Dedifferentiated amniotic fluid mesenchymal stem cell (primary cell): ENCODE results near the gene CLCN7.

Source experiments
- DNase-seq: peaks from one replicate; pipeline ENCODE4 v3.0.0-alpha.2; 2016; ENCODE audit errors: extremely low spot score

The CLCN7 gene

GRCh38 chr16:1464196-1464893 lies 10.5 kb downstream of the CLCN7 start:
- DNase-seq: no peak

GRCh38 chr16:1461146-1461545 lies 13.7 kb downstream of the CLCN7 start:
- no peak for DNase-seq

GRCh38 chr16:1460602-1461138 lies 14.2 kb downstream of the CLCN7 start:
- DNase-seq: no peak

DNA sequence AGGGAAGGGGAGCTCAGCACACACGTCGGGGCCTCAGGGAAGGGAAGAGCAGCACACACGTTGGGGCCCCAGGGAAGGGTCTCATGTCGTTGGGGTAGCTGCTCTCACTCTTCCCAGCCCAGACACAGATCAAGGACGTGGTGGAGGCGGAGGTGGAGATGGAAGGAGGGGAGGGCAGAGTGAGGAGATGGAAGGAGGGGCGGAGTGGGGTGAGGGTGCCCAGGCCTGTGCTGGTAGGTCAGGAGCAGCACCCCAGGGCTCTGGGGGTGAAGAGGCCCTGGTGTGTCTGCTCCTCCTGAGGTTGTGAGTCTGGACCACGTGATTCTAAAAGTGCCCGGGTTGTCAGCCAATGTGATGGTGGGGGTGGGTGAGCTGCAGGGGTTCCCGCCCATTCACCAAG lies 14.9 kb downstream of the CLCN7 start:
- no peak for DNase-seq

DNA sequence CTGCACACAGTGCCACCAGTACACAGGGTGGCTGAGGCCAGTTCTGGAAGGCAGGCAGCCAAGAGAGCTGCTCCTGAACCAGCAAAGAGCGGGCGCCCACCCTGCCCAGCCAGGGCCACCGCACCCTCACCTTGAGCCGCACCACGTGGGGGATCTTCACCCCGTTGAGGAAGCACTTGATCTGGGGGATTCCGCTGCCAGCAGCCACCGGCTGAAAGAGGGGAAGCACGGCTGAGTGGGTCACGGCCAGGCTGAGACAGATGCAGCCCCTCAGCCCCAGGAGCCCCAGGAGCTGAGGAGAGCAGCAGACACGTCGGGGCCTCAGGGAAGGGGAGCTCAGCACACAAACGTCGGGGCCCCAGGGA lies 15.9 kb downstream of the CLCN7 start:
- no peak for DNase-seq

DNA sequence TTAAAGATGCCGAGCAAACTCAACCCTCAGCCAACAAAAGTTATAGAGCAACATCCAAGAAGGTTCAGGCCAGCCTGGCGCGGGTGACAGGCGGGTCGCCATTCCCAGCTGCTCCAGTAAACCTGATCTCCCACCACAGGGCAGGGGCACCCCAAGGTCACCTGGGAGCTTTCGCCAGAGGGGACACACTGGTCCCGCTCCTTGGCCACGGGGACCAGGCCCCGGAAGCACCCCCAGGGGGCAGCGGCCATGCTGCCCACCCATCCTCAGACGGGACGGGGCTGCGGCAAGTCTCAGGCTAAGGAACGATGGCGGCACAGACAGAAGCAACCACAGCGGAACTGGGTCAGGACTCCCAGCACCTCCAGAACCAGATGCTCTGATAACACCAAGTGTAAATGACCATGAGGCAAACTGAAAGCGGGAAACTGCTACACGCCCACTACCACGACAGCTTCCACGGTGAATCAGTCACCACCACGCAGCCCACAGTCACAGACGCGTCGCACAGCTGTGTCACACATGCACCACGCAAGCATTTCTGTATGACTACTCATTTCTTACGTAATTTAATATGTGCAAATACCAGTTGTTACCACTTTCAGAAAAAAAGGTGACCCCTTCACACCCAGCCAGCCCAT lies 16.4 kb downstream of the CLCN7 start:
- DNase-seq: no peak

- no peak for DNase-seq
Observed at GRCh38 chr16:1457489-1458245, 17.2 kb downstream of the CLCN7 start.

GRCh38 chr16:1456951-1457350 lies 17.9 kb downstream of the CLCN7 start:
- DNase-seq: no peak

DNA sequence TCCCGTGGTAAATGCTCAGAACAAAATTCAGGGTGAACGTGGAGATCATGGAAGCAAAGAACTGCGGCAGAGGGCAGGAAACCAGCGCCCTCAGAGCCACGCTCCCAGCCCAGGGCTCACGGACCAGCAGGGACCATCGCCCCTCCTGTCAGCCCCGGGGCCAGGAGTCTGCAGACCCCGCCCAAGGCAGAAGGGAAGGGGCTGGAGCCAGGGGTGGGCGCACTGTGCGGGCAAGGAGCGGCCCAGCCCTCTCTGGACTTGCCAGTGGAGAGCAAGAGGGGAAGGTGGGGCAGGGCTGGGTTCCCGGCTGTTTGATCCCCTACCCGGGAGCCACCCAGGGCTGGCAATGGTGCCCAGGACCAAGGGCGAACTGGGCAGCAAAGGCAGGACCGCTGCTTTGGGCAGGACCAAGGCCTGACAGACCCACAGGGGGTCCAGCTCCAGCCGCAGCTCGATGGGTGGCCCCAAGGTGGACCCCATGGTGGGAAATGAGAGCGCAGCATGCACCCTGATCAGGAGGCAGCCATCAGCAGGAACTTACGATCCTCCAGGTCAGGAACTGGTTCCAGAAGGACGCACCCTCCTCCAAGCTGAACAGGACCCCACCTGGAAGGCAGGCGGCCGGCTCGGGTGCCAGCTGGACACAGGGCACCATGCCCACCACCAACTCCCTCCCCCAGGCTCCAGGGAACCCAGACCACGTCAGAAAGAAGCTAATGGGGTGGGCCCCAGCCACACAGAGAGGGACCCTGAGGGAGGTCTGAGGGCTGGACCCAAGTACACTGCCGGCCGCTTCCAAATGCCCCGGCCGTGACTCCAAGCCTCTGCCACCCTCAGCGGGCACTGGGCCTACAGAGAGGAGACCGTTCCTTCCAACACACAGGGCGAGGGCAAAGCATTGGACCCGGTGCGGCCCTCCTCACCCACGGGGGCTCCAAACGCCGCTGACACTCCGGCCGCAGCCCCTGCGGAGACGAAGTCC lies 19.3 kb downstream of the CLCN7 start:
- DNase-seq: no peak

DNA sequence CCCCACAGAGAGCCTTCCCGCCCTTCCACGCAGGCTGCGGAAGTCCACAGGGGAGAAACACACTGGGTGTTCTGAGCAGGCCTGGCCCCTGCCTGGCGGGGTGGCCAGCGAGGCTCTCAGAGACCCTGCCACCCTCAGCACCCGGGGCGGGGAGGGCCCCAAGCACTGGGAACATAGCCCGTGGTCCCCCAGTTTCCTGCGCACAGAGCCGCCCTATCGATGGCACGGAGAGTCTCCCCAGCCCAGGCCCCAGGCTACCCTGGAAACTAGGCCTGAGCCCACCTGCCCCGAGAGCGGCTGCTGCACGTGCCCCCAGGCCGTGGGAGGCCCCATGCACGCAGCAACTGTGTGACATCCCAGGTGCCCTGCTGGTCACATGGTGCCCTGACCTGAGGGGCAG lies 20.3 kb downstream of the CLCN7 start:
- DNase-seq: no peak

DNA sequence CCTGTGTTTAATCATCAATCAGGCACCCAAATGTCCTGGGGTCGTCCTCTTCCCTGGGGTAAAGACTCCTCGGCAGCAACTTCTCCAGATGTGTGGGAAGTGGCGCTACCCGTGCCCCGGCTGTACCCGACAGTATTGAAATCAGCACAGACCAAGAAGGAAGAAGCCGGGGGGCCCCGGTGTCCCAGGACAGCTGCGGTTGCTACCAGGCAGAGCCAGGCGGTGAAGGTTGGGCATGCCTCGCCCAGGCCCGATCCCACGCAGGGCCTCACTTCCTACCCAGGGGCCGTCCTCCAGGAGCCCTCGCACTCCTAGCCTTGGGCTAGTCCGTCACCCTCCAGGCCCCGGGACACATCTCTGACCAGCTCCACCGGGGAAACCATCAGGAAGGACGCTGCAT lies 21.5 kb downstream of the CLCN7 start:
- DNase-seq: no peak

- no peak for DNase-seq
Observed at GRCh38 chr16:1452530-1452929, 22.3 kb downstream of the CLCN7 start.

DNA sequence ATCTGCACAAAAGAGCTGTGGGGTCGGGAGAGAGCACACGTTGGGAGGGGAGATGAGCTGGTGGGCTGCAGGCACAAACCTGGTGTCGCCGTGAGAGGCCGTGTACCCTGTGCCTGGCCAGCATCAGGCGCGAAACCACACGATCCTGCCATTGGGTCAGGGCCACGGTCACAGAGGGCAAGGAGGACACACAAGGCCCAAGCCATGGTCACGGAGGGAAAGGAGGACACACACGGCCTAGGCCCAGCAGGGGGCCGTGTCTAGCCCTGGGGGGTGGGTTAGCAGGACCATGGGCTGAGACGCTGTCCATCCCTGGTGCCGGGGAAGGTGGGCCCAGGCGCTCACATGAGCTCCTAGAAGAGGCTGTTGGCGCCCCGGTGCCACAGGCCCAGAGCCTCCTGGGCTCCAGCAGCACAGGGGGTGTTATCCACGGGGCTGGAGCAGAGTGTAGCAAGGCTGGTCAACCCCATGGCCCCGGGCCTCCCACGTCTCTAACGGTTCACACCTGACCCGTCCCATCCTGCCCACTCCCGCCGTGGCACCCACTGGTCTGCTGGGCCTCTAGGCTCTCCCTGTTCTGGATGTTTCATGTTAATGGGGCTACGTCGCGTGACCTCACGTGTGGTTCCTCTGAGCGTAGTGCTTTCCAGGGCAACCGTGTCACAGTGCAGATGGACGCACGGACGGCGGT lies 23.0 kb downstream of the CLCN7 start:
- no peak for DNase-seq

DNA sequence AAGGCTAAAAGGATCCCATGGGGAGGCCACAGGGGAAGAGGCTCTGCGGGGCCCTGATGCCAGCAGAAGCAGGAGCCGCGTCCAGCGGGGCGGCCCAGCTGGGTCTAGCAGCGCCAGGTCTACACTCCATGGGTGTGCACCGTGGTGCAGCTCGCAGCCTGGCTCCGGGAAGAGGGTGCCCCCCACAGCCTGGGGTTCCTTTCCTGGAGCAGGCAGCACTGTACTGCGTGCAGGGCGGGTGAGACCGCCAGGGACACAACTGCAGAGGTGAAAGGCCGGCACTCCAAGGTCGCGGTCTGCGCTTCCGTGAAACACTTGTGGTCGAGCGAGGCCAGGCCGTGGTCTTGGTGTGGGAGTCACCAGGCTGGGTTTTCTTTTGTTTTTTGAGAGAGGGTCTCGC lies 24.0 kb downstream of the CLCN7 start:
- DNase-seq: no peak

GRCh38 chr16:1450218-1450617 lies 24.6 kb downstream of the CLCN7 start:
- DNase-seq: no peak

DNA sequence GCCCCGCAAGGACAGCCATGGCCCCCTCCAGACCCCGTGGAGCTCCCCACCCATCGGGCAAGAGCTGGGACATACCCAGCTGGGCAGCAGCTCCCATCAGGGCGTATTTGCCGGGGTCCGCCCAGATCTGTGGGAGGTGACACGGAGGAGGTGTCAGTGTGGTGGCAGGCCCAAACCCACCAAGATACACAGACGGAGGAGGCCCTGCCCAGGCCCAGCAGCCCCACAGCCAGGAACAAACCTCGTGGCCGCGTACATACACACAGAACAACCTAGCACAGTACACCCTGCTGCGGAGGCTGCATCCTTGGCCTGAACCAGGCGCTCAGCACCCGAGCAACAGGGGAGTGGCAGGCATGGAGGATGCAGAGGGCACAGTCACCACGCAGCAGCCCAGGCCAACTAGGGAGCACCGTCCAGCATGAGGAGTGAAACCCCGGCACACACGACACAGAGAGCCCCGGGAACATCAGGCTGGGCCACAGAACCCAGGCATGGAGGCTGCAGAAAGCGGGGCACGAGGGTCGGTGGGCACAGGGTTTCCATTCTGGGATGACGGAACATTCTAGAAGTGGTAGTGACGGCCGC lies 25.5 kb downstream of the CLCN7 start:
- no peak for DNase-seq

GRCh38 chr16:1448536-1449116 lies 26.2 kb downstream of the CLCN7 start:
- no peak for DNase-seq

GRCh38 chr16:1447965-1448364 lies 26.9 kb downstream of the CLCN7 start:
- no peak for DNase-seq

GRCh38 chr16:1446296-1447080 lies 28.3 kb downstream of the CLCN7 start:
- DNase-seq: no peak
